T1000 (cell line): ENCODE measurements around the gene ZNF217.
"Not testable (repeated sequence)": the region's sequence is repeated elsewhere in the genome, so short reads cannot be mapped to it uniquely, and the experiment has no call there.

Experiments used
- DNase-seq: peaks from one replicate; lab custom pipeline; 2025; ENCODE audit warnings: mixed read lengths; lab: John Stamatoyannopoulos, UW

The ZNF217 gene

DNA sequence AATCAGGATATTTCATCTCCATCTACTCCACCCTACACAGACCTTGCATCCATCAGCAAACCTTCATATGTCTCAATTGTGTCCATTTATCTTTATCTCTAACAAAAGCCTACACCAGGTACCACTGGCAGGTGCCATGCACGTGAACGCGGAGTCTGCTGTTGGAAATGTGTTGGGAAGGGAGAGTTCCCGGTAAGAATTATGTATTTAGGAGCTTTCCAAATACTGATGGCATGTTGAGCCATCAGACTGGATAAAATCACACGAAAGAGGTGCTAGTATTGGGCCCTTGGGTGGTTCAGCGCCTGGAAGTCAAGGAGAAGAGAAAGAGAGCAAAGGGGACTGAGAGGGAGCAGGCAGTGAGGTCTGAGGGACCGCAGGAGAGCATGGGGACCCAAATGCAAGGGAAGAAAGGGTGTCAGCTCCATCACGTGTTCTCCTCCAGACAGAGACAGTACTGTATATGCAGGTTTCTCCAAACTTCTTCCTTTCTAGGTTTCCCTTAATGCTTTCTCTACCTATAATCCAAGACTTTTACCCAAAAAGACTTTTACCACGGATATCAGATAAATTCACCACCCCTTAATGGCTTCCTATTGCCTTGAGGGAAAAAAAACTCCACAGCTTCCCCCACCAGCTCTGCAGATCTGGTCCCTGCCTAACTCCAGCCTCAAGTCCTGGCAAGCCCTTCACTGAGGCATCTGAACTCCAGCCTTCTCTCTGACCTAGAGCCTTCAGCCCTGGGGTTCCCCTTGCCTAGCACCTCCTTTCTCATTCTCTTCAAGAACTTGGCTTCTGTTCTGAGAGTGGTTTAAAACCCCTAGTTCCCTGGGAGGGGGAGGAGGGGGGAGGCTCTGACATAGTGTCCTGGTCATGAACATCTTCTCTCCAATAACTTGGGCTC lies 4.8 kb upstream of the ZNF217 start:
- no peak for DNase-seq

DNA sequence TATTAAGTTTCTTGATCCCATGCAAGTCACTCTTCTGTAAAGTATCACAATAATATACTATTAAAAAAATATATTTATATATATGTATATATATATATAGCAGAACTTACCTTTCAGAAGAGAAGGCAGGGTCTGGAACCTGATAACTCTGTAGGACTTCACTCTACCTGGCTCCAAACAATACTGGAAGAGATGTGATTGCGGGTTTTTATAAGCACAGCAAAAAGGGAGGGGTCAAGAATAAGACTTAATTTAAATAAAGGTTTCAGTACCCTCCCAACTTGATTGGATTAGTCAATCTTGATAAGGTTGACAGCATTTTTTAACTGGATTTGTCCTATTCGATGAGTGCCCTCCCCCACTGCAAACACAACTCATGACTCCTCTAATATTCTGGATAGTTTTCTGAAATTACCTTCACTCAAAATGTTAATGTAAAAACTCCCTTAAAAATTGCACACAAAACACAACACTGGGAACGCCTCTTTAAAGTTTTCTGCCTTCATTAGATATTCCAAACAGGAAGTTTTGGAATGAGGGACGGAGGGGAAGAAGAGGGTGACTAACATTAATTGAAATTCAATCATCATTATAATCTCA lies 4.0 kb upstream of the ZNF217 start:
- DNase-seq, result no peak

DNA sequence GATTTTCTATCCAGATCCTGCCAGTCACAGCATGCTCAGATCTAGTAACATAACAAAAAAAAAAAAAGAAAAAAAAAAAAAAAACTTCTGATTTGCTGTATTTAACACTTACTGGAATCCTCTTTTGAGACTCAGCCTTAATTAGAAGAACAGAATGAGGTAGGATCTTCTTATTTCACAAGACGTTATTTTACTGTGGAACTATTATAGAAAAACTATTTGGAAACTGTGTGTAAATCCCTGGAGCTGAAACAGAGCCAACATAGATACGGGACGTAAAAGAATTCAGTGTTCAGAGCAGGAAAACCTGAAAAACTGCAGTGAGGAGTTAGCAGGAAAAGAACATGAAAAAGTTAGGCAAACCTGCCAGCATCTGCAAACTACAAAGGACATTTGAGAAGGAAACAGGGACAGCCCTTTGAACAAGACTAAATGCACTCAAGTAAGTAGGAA lies 3.4 kb upstream of the ZNF217 start:
- DNase-seq, result no peak

DNA sequence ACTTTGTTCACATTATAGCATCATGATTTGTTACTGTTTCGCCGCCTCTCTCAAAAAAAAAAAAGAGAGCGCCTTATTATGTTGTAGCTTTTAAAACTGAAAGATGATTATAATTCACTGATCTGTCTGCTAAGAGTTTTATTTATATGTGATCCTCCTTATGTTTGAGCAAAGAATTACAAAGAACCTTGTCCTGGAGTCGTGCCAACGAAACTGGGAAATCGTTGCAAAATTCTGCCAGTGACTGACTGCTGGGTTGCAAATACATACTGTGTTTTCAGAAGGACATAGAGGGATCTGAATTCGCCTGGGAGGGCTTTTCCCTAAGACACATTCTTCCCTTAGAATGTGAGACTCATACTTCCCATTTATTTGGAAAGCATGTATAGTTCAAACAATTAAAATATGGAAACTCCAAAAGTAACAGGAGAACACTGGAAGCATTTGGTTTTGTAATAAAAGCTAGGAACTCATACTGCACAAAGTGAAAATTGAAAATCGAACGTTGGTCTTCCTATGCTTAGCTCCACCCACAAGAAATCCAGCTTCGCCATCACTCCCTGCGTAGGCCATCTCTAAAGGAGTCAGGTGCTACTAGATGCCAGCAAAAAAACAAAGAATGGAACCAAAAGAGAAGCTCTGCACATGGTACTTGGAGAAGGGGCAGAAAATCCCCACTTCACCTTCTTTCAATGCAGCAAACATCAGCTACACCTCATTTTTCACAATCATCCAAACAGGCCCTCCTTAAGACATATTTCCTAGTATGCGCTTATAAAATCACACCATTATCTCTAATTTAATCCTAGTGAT lies 2.8 kb upstream of the ZNF217 start:
- not testable (repeated sequence) for DNase-seq

DNA sequence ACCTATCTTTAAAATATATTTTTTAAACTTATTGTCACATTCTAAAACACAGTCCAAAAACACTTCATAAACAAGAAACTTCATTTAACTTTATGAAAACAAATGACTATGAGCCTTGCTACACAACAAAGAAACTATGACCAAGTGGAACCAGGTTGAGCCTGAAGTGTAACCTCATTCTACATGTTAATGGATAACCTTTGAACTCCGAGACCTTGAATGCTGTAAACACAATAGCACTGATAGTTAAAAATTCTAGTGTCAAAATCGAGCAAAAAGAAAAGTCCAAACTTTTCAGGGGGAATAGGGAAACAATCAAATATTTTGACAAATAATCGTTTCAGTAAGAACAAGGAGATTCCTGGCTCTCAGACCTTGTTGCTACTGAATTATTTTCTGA lies 2.1 kb upstream of the ZNF217 start:
- DNase-seq, result not testable (repeated sequence)

DNA sequence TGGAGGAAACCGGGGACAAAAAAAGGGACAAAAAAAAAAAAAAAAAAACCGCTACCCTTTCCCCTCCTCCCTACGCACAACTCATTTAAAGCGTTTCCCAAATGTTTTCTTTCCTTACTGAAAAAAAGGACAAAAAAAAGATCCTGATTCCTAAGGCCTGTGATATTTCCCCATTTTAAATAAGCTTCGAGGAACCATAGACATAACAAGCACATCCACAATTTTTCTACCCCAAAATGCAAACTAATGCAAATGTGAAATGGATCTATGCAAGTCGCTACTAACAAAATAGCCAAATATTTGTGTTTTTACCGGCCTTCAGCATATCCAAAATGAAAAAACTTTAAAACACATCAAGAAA lies 1.4 kb upstream of the ZNF217 start:
- no peak for DNase-seq

DNA sequence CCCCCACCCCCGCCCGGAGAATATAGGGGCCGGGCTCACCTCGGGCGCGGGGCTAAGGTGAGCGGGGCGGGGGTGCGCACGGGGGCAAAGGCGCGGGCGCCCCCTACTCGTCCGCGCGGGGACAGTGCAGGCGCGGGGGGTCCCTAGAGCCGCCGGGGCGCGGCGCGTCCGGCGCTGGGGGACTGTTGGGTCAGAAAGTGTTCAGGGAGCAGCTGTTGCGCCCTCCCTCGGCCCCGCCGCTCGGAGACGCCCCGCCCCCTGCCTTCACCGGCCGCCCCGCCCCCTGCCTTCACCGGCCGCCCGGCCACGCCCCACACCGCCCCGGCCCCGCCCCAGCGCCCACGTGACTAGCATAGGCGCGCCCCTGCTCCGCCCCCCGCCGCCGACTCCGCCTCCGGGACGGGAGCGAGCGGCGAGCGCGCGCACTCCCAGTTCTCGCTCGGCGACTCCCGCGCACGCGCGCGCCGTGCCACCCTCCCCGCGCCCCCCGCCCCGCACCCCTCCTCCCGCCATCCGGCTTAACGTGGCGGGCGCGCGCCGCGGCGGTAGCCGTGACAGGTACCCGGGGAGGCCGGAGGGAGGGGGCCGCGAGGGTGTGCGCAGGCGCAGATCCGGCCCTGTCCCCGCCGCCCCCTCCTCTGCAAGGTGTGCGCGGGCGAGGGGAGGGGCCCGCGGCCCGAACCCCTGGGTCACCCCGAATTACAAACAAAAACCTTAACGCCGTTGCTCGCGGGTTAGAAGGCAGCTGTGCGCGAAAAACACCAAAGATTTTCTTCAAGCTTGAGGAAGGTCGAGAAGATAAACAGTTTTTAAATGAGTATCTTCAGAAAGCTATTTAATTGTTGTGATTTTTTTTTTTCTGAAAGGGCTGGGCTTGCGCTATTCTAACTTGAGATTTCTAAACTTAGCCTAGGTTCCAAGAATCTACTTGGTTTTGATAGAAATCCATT lies 704 bp upstream of the ZNF217 start:
- peak; percentile 98 for DNase-seq

DNA sequence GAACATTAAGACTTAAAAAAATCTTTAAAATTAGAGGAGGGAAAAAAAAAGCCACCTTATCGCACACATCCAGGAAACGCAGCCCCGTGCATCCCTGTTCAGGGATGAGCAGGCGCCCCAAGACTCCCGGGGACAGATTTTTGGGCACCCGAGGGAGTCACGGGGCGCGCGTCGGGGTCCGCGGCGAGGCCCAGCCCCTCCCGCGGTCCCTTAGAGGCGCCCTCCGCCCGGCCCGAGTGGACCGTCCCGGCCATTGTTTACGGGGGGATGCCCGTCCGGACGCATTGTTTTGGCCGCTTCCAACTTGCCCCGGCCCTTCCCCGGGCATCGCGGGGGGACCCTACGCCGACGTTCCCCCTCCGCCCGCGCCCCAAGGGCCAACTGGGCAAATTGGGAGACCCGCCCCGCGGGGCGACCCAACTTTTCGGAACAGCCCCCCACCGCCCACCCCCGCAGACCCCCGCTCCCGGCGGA lies 610 bp downstream of the ZNF217 start:
- no peak for DNase-seq

DNA sequence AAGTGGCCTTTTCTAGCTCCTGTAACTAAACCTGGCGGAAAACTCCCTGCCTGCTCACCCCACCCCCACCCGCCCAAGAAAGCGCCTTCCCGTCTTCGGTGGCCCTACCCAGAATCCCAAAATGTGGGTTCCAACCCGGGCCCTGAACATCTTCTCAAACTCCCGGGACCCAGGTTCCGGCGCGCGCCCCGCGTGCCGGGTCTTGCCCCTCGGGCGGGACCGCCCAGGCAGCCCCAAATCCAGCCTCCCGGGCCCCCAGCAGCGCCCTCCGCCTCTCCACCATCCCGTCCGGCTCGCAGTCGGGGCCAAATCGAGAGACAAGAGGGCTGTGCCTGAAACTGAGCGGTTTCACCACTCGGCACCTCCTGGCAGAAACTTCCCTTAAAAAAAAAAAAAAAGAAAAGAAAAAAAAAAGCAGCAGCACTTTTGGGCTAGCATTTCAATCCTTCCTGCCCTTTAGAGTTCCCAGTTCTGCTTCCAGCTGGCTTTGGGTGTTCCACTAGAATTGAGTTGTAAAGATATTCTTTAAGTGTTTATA lies 1.1 kb downstream of the ZNF217 start:
- DNase-seq, result peak; percentile 49

DNA sequence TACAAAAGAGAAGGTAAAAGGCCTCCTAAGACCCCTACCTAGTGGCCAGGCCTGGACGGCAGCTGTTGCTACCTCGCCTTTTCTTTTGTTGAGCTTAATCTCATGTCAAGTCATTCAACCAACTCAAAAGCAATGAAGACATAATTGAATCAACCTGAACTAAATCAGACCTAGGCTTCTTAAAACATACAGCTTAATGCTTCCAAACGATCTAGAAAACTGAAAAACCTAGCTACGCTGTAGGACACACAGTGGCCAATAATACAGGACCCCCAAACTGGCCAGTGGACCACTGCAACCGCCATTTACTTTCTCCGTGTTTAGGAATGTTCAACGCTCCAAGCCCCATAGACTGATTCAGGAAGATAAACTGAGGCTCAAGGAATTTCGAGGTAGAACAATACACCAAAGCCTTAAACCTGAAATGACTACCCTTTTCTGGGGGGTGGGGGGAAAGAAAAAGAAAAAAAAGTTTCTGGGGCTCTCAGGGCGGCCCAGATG lies 1.6 kb downstream of the ZNF217 start:
- DNase-seq, result not testable (repeated sequence)

DNA sequence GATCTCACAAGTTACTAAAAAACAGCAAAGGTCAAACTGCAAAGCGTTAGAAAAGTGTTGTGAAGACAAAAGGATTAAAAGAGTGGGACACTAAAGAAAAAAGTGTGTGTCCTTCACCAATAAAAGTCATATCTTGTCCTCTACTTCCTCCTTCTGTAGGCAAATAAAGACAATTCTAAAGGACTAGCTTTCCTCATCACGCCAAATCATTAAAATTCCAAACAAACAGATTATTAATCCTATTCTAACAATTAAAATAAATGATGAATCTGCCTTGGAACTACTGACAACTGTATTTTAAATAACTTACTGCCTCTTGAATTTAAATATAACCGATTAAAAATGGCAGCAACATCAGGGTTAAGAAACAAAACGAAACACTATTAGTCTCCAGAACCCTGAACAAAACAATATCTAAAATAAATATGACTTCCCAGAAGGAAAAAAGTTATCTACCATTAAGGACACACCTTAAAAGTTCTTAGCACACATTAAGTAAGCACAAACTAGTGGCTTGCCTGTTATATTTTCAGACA lies 2.4 kb downstream of the ZNF217 start:
- not testable (repeated sequence) for DNase-seq

DNA sequence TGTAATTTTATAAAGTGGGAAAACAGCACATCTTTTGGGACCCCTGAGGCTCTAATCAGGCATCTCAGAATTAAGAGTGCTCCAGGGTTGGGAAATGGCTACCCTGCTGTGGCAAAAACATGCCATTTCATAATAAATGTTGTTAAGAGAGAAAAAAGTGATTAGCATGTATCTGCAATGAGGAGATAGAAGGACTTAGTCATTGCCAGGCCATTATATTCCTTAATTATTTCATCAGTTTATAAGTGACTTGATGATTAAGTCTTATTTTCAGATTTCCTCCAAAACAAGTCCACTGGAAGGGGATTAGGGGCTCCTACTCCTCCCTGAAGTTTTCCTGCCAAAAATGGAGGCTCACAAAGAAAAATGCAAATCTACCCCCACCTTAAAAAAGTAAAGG lies 3.0 kb downstream of the ZNF217 start:
- not testable (repeated sequence) for DNase-seq

DNA sequence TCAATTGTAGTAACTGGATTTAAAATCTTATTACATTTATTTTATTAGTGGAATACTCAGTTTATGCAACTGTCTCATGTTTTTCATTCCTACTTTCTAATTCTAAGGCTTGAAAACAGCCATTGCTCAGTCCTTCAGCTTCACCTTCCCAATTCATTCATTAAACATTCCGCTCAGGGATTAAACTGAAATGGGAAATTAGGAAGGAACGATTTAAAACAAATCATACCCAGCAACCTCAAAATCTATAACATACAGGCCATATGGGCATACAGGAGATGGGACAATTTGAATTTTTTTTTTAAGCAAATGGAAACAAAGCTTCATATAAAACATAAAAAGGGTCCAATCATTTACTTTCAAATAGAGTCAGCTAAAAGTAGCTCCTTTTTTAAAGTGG lies 3.5 kb downstream of the ZNF217 start:
- DNase-seq, result not testable (repeated sequence)

DNA sequence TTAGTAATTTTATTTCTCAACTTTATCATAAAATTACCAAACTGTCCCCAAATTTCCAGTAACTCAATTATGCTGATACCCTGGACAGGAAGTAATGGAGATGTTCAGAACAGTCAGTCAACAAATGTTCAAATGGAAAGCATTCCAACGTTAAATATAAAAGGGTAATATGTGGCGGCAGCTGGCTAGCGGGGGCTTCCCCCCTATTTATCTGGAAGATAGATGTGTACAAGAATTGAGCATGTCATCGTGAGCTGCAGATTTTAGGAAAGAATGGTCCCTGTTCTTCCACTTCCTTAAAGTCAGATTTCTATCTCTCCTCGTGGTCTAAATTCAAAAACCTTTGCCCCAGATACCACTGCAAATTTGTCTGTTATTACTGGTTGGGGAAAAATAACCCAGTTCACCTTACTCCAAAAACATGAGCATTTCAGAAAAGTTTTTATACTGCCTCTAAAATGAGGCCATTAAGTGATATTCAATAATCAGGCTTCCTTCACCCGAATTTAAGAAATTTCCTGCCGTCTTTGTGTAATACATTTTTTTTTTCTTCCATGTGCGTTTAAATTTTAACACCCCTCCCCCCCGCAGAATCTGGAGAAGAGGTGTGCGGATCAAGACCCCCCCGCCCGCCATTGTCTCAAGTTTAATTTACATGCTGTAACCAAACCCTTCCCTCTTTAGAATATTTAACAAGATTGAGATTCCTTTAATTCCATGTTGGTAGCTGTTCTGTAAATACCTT lies 4.1 kb downstream of the ZNF217 start:
- DNase-seq, result not testable (repeated sequence)

DNA sequence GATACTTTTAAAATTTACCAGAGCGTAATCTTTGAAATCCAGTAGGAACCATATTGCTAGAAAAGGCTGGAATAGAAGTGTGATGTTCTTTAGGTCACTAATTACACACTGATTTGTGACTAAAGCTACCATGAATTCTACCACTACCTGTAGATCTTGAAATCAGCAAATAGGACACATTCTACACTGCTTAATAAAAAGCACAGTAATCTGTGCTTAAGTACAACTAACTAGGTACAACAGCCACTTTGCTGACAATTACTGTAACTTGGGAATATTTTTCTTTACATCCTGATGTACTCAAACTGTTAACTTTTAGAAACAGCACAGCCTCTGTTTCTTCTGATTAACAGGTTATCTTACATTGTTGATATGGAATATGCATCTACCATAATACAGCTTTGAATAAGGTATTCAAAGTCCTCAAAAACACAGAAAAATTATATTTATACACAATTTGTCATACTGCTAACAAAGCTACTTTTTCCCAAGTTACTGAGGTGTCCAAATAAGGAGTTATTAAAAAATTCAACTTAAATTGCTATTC lies 6.4 kb downstream of the ZNF217 start:
- DNase-seq, result not testable (repeated sequence)

DNA sequence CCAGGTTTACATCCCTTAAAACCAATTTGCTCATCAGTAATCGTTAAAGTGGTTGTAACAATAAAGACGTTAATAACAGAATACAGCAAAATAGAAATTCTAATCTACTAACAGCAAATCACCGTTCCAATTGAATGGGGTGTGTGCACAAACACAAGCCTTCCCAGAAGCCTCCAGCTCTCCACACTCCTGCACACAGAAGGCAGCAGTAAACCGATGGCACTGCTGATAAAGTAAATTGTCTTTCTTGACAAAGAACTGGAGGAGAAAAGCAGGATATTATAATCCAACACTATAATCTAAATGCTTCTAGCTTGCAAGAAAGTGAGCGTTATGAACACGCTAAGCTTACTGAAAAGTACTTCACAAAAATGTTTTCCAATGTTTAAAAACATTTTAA lies 7.0 kb downstream of the ZNF217 start:
- DNase-seq, result no peak

DNA sequence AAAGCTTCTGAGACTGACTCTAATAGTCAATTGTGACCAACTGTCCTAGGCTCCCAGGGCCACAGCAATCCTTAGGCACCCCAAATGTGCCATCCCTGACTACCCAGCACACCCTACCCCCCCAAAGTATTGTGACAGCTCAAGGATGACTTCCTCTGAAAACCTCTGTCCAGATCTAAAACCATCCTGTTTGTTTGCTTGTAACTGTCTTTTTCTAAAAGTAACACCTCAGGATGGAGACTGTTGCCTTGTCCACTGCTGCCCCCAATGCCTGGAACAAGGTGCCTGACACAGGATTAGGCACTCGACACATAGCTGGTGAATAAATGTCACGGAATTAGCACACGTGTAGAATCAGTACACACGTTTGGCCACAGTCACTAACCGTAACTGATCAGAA lies 7.7 kb downstream of the ZNF217 start:
- DNase-seq, result not testable (repeated sequence)

DNA sequence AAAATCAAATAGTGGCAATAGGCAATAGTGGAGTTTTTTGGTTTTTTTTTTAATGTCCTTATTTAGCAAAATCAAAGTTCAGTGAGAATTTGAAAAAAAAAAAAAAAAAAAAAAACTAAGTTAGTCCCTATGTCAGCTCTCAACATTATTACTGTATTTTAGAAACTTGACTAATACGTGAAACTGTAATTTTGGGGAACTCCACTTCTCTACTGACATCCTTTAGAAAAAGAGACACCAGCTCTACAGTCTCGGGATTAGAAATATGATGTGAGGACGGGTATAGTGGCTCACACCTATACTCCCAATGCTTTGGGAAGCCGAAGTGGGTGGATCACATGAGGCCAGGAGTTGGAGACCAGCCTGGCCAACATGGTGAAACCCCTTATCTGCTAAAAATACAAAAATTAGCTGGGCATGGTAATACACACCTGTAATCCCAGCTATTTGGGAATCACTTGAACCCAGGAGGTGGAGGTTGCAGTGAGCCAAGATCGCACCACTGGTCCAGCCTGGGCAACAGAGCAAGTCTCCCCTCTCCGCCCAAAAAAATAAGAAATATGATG lies 8.6 kb downstream of the ZNF217 start:
- DNase-seq, result not testable (repeated sequence)

DNA sequence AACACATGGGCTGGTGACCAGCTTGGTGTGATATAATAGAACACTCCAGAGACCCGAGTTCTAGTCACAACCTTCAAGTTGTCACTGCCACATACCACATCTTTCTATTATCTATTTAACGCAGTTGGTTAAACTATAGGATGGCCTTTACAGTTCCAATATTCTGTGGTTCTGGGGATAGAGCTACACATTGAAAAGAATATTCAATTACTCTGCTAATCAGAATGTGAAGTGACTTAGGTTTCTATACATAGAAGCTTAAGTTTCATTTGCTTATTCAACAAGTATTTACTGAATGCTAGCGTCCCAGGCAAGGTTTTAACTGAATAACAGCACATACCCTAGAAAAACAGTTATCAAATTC lies 9.1 kb downstream of the ZNF217 start:
- not testable (repeated sequence) for DNase-seq
